AG09319 (cell line): Measurements from ENCODE around the gene SASH1.
A peak's percentile ranks its signal among the peaks of the same experiment; 100 is the strongest.

ENCODE experiments used
- DNase-seq: peaks from one replicate; pipeline ENCODE4 v3.0.0-alpha.2; 2010; ENCODE audit warnings: low read depth; ENCODE audit errors: extremely low read depth
- CTCF ChIP-seq: IDR thresholded peaks from 2 replicates; pipeline ENCODE4 v1.5.1; 2011; ENCODE audit warnings: low read depth, mild to moderate bottlenecking, inconsistent platforms, low read length, moderate library complexity

SASH1 gene

GRCh38 chr6:148432462-148433195, 90.0 kb downstream of the SASH1 start:
- TF ChIP-seq CTCF: no peak
- DNase-seq: no peak

- DNase-seq: no peak
- TF ChIP-seq CTCF: no peak
Measured at GRCh38 chr6:148435386-148435785, 92.7 kb downstream of the SASH1 start.

GRCh38 chr6:148436466-148436865, 93.8 kb downstream of the SASH1 start:
- no peak for DNase-seq
- TF ChIP-seq CTCF: no peak

- no peak for DNase-seq
- TF ChIP-seq CTCF: no peak
Measured at GRCh38 chr6:148438632-148439031, 96.0 kb downstream of the SASH1 start.

- DNase-seq: no peak
- TF ChIP-seq CTCF: no peak
Measured at GRCh38 chr6:148440016-148440415, 97.4 kb downstream of the SASH1 start.

- DNase-seq: peak; percentile 74
- TF ChIP-seq CTCF: no peak
Measured at GRCh38 chr6:148440877-148441453, 98.3 kb downstream of the SASH1 start.

GRCh38 chr6:148441454-148441911, 98.8 kb downstream of the SASH1 start:
- DNase-seq: no peak
- no peak for TF ChIP-seq CTCF
